Pons (tissue), 1 donor: ENCODE measurements around the gene GPRC5A.

ENCODE experiments used
- DNase-seq: peaks from one replicate; pipeline ENCODE4 v3.0.0-alpha.2; 2016; ENCODE audit warnings: low spot score

Gene GPRC5A

GRCh38 chr12:12885096-12885792 lies 6.1 kb upstream of the GPRC5A start:
- no peak for DNase-seq

DNA sequence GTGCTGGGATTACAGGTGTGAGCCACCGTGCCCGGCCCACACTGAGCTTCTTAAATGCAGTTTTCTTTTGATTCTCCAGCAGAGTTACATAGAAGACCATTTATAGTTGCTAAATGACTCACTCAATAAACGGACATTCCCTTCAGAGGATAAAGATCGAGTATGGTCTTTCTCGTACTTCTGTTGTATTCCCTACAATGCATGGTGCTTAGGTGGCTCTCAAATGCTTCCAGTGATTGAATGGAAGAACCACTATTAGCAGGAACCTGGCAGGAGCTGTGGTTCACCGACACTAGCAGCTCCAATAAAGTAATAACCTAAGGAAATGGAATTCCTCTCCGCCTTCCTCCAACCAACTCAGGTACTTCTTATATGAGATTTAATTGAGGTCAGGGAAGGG lies 3.9 kb upstream of the GPRC5A start:
- no peak for DNase-seq

DNA sequence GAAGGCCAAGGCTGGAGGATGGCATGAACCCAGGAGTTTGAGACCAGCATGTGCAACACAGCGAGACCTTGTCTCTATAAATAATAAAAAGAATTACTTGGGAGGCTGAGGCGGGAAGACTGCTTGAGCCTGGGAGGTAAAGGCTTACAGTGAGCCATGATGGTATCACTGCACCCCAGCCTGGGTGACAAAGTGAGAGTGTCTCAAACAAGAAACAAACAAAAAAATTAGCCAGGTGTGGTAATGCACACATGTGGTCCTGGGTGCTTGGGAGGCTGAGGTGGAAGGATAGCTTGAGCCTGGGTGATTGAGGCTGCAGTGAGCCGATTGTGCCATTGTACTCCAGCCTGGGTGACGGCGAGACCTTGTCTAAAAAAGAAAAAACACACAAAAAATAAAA lies 1.7 kb upstream of the GPRC5A start:
- no peak for DNase-seq

DNA sequence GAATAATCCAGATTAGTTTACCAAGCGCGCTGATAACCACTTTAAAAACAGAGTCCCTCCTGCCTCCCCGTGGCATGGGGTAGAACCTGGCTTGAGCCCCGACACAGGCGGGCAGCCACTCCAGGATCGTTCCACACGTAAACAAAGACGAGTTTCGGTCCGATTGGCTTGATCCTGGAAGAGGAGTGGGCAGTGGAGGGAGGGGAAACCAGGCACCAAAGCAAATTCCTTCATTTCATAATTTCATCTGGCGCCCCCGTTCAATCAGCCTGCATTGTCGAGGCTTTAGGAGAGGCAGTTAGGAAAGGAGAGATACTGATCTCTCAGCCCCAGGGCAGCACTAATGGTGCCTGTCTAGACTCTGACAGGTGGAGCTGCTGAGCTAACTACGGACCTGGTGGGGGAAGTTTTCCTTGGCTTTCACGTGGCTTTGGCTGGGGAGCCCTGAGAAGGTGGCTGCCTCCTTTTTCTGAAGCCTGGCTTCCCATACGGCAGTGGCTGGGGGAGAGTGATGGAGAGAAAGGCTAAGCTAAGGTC lies 751 bp upstream of the GPRC5A start:
- DNase-seq = no peak

DNA sequence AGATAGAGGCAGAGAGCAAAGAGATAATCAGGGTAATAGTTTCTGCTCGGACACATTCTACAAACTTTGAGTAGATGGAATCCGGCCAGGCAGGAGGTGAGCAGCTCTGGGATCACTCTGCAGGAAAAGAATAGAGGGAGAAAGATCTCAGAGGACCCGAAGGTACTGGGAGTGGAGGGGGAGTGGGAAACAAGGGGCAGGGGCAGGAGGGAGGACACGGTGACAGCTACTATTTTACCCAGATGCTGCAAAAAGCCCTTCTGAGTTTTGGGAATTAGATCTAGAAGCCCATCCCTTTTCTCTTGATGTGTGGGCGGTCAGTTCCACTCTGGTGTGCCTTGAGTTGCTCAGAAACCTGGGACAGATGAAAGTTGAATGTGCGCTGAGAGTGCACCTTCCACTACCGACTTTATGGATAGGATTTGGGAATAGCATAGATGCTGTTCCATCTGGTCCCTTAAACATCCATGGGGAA lies 556 bp downstream of the GPRC5A start:
- DNase-seq = no peak

DNA sequence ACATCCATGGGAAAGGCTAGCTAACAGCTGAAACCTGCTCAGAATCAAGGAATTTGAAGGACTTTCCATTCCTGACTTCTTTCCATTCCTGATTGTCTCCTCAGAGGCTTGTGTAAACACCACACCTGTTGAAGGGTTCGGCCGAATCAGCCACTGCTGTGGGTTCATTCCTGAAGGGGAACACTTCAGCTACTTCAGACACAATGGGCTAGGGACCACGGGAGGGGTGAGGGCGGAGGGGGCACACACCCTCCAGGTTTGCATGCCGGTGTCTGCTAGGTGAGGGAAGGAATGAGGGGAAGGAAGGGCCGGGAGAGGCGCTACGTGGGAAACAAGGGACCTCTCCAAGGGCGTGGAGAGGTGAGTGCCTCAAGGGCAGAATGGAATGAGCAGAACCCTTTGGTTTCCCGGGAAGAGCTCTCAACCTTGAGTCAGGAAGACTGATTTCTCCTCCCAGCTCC lies 1.3 kb downstream of the GPRC5A start:
- DNase-seq = no peak

- DNase-seq = no peak
Observed at GRCh38 chr12:12893438-12893837, 2.1 kb downstream of the GPRC5A start.

- no peak for DNase-seq
Observed at GRCh38 chr12:12896260-12896659, 4.9 kb downstream of the GPRC5A start.

- no peak for DNase-seq
Observed at GRCh38 chr12:12897302-12897701, 5.9 kb downstream of the GPRC5A start.

DNA sequence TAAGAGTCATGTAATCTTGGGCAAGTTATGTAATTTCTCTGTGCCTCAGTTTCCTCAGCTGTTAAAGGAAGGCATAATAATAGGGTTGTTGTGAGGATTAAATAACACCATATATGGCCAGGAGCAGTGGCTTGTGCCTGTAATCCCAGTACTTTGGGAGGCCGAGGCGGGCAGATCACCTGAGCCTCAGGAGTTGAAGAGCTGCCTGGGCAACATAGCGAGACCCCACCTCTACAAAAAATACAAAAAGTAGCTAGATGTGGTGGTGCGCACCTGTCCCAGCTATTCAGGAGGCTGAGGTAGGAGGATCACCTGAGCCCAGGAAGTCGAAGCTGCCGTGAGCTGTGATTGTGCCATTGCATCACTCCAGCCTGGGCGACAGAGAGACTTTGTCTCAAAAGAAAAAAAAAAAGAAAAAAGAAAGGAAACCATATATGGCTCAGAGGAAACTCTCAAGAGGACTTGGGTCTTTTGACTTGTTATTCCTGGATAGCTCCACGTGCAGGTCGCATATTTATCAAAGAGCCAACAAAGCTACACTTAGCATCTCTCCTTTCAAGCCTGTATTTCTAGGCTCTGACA lies 6.9 kb downstream of the GPRC5A start:
- no peak for DNase-seq

DNA sequence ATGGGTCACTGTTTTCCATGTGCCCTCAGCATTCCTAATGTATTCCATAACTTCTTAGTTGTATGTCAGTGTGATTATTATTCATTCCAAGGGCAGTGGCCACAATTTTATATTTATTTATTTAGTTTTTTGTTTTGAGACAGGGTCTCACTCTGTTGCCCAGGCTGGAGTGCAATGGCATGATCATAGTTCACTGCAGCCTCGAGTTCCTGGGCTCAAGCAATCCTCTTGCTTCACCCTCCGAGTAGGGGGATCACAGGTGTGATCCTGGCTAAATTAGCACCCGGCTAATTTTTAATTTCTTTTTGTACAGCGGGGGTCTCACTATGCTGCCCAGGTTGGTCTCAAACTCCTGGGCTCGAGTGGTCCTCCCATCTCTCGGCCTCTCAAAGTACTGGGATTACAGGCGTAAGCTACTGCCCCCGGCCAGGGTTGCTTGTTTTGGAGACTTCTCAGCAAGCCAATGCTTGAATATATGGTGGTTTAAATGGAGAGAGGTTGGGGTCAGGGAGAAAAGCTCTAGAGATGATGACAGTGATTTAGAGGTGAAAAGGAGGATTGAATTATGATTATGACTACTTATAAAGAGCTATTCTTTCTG lies 7.6 kb downstream of the GPRC5A start:
- no peak for DNase-seq

GRCh38 chr12:12899530-12900380 lies 8.4 kb downstream of the GPRC5A start:
- DNase-seq = no peak

GRCh38 chr12:12900786-12901157 lies 9.4 kb downstream of the GPRC5A start:
- no peak for DNase-seq

DNA sequence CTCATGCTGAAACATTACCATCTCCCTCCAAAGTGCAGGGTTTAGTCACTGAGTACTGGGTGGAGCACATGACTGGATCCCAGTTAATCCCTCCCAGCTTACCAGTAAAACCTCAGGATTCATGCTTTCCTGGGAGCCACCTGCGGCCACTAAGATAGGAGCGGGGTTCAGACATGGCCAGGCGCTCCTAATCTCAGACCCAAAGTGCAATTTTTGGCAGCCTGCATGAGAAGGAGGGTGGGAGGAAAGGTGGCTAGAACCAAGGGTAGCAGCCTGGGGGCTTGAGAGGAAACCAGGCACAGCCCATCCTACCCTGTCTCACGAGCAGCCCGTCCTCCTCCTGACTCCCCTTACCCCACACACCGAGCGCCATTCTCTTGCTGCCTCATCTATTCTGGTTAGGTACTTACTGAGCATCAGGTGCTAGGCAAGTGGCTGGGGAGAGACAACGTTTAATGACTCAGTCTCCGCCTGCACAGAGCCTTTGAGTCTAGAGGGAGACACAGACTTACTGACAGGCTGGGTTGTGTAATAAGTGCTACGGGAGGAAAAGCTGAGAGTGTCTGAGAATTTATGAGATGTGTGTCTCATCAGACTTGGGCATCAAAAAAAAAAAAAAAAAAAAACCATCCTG lies 9.9 kb downstream of the GPRC5A start:
- DNase-seq = no peak

DNA sequence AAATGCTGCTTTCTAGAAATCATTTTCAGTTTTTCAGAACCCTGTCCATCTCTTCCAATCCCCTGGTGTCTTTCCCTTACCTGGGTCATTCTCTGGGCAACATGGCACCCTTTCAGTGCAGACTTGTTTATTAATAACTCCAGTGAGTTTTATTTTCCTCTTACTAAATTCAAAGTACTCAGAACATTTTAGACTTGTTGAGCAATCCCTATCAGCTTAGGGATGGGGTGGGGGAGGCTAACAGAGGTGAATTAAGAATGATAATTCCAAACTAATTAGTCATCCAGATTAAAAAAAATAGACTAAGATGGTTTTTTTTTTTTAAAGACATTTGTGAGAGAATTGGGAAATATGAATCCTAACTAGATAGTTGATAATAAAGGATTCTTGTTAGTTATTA lies 10.7 kb downstream of the GPRC5A start:
- no peak for DNase-seq

GRCh38 chr12:12903642-12904609 lies 12.6 kb downstream of the GPRC5A start:
- DNase-seq = no peak

- no peak for DNase-seq
Observed at GRCh38 chr12:12907552-12907951, 16.2 kb downstream of the GPRC5A start.

DNA sequence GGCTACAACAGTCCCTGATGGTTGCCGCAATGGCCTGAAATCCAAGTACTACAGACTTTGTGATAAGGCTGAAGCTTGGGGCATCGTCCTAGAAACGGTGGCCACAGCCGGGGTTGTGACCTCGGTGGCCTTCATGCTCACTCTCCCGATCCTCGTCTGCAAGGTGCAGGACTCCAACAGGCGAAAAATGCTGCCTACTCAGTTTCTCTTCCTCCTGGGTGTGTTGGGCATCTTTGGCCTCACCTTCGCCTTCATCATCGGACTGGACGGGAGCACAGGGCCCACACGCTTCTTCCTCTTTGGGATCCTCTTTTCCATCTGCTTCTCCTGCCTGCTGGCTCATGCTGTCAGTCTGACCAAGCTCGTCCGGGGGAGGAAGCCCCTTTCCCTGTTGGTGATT lies 16.9 kb downstream of the GPRC5A start:
- no peak for DNase-seq

DNA sequence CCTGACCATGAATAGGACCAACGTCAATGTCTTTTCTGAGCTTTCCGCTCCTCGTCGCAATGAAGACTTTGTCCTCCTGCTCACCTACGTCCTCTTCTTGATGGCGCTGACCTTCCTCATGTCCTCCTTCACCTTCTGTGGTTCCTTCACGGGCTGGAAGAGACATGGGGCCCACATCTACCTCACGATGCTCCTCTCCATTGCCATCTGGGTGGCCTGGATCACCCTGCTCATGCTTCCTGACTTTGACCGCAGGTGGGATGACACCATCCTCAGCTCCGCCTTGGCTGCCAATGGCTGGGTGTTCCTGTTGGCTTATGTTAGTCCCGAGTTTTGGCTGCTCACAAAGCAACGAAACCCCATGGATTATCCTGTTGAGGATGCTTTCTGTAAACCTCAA lies 17.3 kb downstream of the GPRC5A start:
- DNase-seq = no peak

DNA sequence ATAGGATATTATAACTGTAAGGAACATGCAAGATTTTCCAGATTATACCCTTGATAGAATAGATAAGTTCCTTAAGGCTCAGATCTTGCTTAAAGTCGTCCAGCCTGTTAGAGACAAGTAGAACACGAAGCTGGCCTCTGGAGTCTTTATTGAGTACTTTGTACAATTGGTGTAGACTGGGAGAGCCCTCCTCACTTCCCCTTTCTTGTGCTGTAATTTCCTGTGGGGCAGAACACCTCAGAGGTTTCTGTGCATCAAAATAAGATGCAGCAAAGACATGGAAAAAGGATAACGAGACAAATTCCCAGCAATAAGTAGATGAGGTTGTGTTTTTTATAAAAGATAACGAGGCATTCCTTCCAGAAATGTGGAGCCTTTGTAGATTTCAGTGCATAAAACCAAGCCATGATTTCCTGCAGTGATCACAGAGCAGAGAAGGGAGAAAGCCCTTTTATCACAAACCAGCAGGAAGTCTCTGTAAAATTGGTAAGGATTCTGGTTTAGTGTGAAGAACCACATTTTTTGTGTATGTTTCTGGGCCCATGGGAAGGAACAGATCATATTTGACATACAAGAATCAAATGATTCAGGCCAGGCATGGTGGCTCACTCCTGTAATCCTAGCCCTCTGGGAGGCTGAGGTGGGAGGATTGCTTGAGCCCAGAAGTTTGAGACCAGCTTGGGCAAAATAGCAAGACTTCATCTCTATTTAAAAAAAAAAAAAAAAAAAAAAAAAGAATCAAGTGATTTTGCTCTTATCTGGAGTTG lies 18.0 kb downstream of the GPRC5A start:
- DNase-seq = no peak
